ENCODE data around the gene B9D1. TPM values are rescaled to one million over a fixed set of nuclear protein-coding genes. Genes with fewer than 3 reads are reported as not detected.

The B9D1 gene
- total RNA-seq, 1 donor from 2014 or later = 7.8 TPM

DNA sequence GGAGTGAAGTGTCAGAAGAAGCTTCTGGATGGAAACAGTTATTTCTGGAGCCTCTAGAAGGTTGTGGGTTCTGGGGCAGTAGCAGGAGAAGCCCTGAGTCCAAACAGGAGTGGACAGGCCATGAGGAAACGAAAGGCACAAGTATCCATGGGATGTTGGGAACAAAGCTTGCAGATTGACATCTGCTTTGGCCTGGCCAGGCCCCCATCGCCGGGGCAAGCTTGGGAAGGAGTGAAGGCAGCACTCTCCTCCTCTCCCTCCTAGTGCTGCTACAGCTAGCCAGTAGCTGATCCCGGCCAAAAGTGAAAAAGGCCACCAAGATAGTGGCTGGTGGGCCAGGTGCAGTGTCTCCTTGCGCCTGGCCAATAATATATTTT, 40.4 kb downstream of the B9D1 start:
- Mint-ChIP-seq H3K36me3 (ENCODE audit: unreplicated experiment) (peaks cover 23% of the 10 kb centered on the region), H3K4me3 (ENCODE audit: unreplicated experiment) (no peak overlapping the region), H3K27ac (ENCODE audit: unreplicated experiment) (no peak overlapping the region), H3K9me3 (ENCODE audit: unreplicated experiment) (peaks cover 7% of the 10 kb centered on the region), H3K4me1 (ENCODE audit: low read depth, unreplicated experiment) (peaks cover 4% of the 10 kb centered on the region), H3K27me3 (ENCODE audit: unreplicated experiment) (peaks cover 7% of the 10 kb centered on the region)
- TF ChIP-seq, protein P1, sequence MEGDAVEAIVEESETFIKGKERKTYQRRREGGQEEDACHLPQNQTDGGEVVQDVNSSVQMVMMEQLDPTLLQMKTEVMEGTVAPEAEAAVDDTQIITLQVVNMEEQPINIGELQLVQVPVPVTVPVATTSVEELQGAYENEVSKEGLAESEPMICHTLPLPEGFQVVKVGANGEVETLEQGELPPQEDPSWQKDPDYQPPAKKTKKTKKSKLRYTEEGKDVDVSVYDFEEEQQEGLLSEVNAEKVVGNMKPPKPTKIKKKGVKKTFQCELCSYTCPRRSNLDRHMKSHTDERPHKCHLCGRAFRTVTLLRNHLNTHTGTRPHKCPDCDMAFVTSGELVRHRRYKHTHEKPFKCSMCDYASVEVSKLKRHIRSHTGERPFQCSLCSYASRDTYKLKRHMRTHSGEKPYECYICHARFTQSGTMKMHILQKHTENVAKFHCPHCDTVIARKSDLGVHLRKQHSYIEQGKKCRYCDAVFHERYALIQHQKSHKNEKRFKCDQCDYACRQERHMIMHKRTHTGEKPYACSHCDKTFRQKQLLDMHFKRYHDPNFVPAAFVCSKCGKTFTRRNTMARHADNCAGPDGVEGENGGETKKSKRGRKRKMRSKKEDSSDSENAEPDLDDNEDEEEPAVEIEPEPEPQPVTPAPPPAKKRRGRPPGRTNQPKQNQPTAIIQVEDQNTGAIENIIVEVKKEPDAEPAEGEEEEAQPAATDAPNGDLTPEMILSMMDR (IDR thresholded peaks at IDR 0.05; ENCODE audit: partially characterized antibody, unreplicated experiment) = no peak
- DNase-seq = no peak

DNA sequence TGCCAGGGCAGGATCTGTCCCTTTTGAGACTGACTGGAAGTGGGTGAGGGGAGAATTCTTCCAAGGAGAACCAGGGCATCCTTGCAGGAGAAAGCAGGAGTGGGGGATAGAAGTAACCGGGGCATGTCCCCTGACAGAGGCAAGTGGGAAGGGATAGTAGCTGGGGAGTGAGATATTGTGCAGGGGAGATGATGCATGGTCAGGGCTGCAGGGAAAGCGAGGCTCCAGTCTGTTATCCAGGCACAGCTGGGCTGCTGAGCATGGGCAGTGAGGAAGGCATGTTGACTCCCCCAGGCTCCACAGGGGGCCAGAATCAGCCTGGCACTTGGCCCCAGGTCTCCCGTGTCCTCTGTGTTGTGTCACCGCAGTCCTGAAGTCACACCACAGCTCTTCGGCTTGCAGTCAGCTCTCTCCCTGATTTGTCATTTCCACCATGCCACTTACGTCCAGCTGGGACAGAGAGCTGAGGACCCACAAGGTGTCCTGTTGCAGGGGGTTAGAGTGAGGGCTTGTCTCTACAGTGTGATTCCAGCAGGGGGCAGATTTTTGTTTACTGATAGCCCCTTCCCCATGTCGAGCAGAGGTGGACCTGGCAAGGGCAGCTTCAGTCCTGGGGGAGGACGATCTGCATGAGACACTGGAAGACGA, 40.9 kb downstream of the B9D1 start:
- H3K4me3 Mint-ChIP-seq (ENCODE audit: unreplicated experiment) = no peak overlapping the region
- peaks cover 19% of the 10 kb centered on the region for H3K36me3 Mint-ChIP-seq (ENCODE audit: unreplicated experiment)
- no peak for DNase-seq
- peaks cover 7% of the 10 kb centered on the region for H3K9me3 Mint-ChIP-seq (ENCODE audit: unreplicated experiment)
- TF ChIP-seq, protein P1 (IDR thresholded peaks at IDR 0.05; ENCODE audit: partially characterized antibody, unreplicated experiment) = no peak
- H3K4me1 Mint-ChIP-seq (ENCODE audit: low read depth, unreplicated experiment) = peaks cover 8% of the 10 kb centered on the region
- H3K27ac Mint-ChIP-seq (ENCODE audit: unreplicated experiment) = no peak overlapping the region
- peaks cover 6% of the 10 kb centered on the region for H3K27me3 Mint-ChIP-seq (ENCODE audit: unreplicated experiment)

DNA sequence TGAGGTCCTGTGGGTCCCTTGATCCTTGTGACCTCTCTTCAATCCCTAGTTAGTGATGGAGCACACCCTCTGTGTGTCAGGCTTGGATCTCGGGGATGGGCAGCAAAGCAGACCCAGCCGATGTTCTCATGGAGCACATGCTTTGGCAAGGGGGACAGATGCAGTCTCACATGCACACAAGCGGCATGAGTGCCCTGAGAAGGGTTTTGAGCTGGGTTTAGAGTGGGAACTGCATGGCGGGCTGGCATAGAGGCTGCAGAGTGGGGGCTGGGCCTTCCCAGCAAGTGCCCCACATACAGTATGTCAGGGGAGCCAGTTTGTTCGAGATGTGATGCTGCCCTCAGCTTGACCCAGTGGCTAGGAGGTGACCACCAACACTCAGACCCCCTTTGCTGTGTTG, 41.6 kb downstream of the B9D1 start:
- TF ChIP-seq, protein P1 (IDR thresholded peaks at IDR 0.05; ENCODE audit: partially characterized antibody, unreplicated experiment) = no peak
- no peak for DNase-seq
- H3K4me1 Mint-ChIP-seq (ENCODE audit: low read depth, unreplicated experiment) = peaks cover 8% of the 10 kb centered on the region
- H3K9me3 Mint-ChIP-seq (ENCODE audit: unreplicated experiment) = peaks cover 7% of the 10 kb centered on the region
- peaks cover 5% of the 10 kb centered on the region for H3K27me3 Mint-ChIP-seq (ENCODE audit: unreplicated experiment)
- peaks cover 15% of the 10 kb centered on the region for H3K36me3 Mint-ChIP-seq (ENCODE audit: unreplicated experiment)
- no peak overlapping the region for H3K4me3 Mint-ChIP-seq (ENCODE audit: unreplicated experiment)
- H3K27ac Mint-ChIP-seq (ENCODE audit: unreplicated experiment) = no peak overlapping the region

DNA sequence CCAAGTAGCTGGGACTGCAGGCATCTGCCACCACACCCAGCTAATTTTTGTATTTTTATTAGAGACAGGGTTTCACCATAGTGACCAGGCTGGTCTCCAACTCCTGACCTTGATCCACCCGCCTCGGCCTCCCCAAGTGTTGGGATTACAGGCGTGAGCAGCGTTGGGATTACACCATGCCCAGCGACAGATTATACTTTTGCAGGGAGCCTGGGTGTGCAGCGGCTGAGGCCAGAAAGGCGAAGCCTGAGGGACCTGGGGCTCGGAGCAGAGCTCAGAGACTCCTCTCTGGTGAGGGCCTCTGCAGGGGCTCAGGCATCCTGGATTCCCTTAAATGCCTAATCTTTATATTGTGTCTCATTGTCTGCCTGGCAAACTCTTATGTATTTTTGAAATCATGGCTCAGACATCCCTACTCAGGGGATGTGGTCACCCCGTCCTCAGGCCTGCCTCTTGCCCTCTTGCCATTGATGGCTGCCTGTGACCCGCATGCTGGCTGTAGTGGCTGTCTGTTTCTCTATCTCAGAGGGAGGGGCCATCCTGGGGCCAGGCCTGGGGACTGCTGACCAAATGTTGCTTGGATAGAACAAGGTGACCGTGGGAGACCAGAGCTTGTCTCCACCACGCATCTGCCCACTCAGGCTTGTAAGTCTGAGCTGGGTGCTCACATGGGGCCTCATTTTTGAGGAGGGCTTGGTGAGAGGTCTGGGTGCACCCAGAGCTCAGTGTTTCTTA, 42.6 kb downstream of the B9D1 start:
- Mint-ChIP-seq H3K9me3 (ENCODE audit: unreplicated experiment) (peaks cover 7% of the 10 kb centered on the region), H3K27ac (ENCODE audit: unreplicated experiment) (no peak overlapping the region), H3K4me1 (ENCODE audit: low read depth, unreplicated experiment) (peaks cover 8% of the 10 kb centered on the region), H3K36me3 (ENCODE audit: unreplicated experiment) (peaks cover 6% of the 10 kb centered on the region), H3K4me3 (ENCODE audit: unreplicated experiment) (no peak overlapping the region), H3K27me3 (ENCODE audit: unreplicated experiment) (peaks cover 5% of the 10 kb centered on the region)
- TF ChIP-seq, protein P1 (IDR thresholded peaks at IDR 0.05; ENCODE audit: partially characterized antibody, unreplicated experiment) = no peak
- DNase-seq = no peak

DNA sequence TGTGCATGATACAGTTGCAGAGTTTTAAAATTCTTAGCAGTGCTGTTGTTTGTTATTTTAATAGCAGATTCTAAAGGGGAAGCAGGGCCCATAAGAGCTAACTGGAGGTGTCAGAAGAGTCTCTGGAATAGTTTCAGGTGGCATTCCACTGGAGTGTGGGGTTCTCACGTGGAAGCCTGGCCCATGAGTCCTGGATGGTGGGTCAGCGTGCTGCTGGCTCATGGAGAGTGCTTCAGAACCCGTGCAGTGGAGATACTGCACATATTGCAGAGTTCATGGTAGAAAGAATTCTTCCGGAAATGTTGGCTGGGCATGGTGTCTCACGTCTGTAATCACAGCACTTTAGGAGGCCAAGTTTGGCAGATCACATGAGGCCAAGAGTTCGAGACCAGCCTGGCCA, 43.9 kb downstream of the B9D1 start:
- DNase-seq = no peak
- Mint-ChIP-seq H3K27ac (ENCODE audit: unreplicated experiment) (no peak overlapping the region), H3K36me3 (ENCODE audit: unreplicated experiment) (no peaks in the 10 kb centered on the region), H3K4me1 (ENCODE audit: low read depth, unreplicated experiment) (peaks cover 8% of the 10 kb centered on the region), H3K9me3 (ENCODE audit: unreplicated experiment) (peaks cover 12% of the 10 kb centered on the region), H3K27me3 (ENCODE audit: unreplicated experiment) (peaks cover 5% of the 10 kb centered on the region), H3K4me3 (ENCODE audit: unreplicated experiment) (no peak overlapping the region)
- TF ChIP-seq, protein P1 (IDR thresholded peaks at IDR 0.05; ENCODE audit: partially characterized antibody, unreplicated experiment) = no peak

Data from glutamatergic neuron (in vitro differentiated cells).